DMS114 treated with DMSO at 0.1 percent for 48 hours (cell line): Measurements from ENCODE around the gene CAPN12.
"Not testable (repeated sequence)": the region's sequence is repeated elsewhere in the genome, so short reads cannot be mapped to it uniquely, and the experiment has no call there.

Experiments used
- DNase-seq: peaks from one replicate; lab custom pipeline; 2025; ENCODE audit not compliant: unreplicated experiment; lab: John Stamatoyannopoulos, UW

CAPN12 gene

GRCh38 chr19:38744298-38744681 is at the start of gene CAPN12:
TSS of gene CAPN12 (minus strand) at chr19:38744474. CDS start at chr19:38744165, 309 bp downstream.
- DNase-seq, result no peak

- DNase-seq, result no peak
These were observed 49.4 kb upstream of the CAPN12 start for GRCh38 chr19:38793671-38794070.

GRCh38 chr19:38793177-38793576 is 48.9 kb upstream of the CAPN12 start:
- no peak for DNase-seq

- DNase-seq, result no peak
These were observed 48.2 kb upstream of the CAPN12 start for GRCh38 chr19:38792250-38793111.

- DNase-seq, result not testable (repeated sequence)
These were observed 47.3 kb upstream of the CAPN12 start for GRCh38 chr19:38791451-38792064.

- not testable (repeated sequence) for DNase-seq
These were observed 46.5 kb upstream of the CAPN12 start for GRCh38 chr19:38790507-38791403.

- no peak for DNase-seq
These were observed 44.4 kb upstream of the CAPN12 start, which contains the start of gene LGALS7B for GRCh38 chr19:38788478-38789243. TSS of gene LGALS7B (plus strand) at chr19:38789200. CDS start at chr19:38789227, 27 bp downstream.

- no peak for DNase-seq
These were observed 42.4 kb upstream of the CAPN12 start for GRCh38 chr19:38786572-38787265.

- not testable (repeated sequence) for DNase-seq
These were observed 41.8 kb upstream of the CAPN12 start for GRCh38 chr19:38786061-38786460.

GRCh38 chr19:38785187-38785699 is 41.0 kb upstream of the CAPN12 start:
- no peak for DNase-seq

GRCh38 chr19:38784224-38784623 is 40.0 kb upstream of the CAPN12 start:
- DNase-seq, result no peak

GRCh38 chr19:38782212-38782611 is 37.9 kb upstream of the CAPN12 start:
- not testable (repeated sequence) for DNase-seq

- DNase-seq, result no peak
These were observed 36.8 kb upstream of the CAPN12 start for GRCh38 chr19:38781058-38781457.

GRCh38 chr19:38780443-38780842 is 36.2 kb upstream of the CAPN12 start:
- DNase-seq, result no peak

GRCh38 chr19:38778733-38779132 is 34.5 kb upstream of the CAPN12 start:
- DNase-seq, result no peak

GRCh38 chr19:38774181-38774950 is 30.1 kb upstream of the CAPN12 start:
- DNase-seq, result no peak

- no peak for DNase-seq
These were observed 29.3 kb upstream of the CAPN12 start, which contains the start of gene LGALS7 for GRCh38 chr19:38773469-38774177. TSS of gene LGALS7 (minus strand) at chr19:38773517. CDS start at chr19:38773492, 25 bp downstream.

GRCh38 chr19:38771569-38771968 is 27.3 kb upstream of the CAPN12 start:
- DNase-seq, result not testable (repeated sequence)
